Activated B cell treated with CpG ODN at 0.5 μM for 24 hours (primary cell): Measurements from ENCODE around the gene COG8. TPM values are rescaled to one million over a fixed set of nuclear protein-coding genes. Genes with fewer than 3 reads are reported as not detected.

ENCODE experiments used
- ATAC-seq: fragments of 200-7000 bp; cut with Tn5 transposase; one replicate; pipeline ENCODE4 v1.10.0; 2021; ENCODE audit warnings: low read depth, mild to moderate bottlenecking, moderate library complexity
- CTCF ChIA-PET: fragments of 350-600 bp; sonication (Branson Sonifier 250); formaldehyde crosslinking; loops from one replicate; lab custom pipeline; 2021; ENCODE audit warnings: antibody characterized with exemption; lab: Charles Lee
- POLR2A ChIA-PET: fragments of 350-600 bp; sonication (Branson Sonifier 250); formaldehyde crosslinking; loops from one replicate; lab custom pipeline; 2021; ENCODE audit warnings: antibody characterized with exemption; lab: Charles Lee
- DNase-seq: peaks from one replicate; pipeline ENCODE4 v3.0.0; 2022
- H3K27ac Mint-ChIP-seq: one replicate; pipeline ENCODE4 v1.8.0; 2020; ENCODE audit warnings: mixed read lengths
- H3K27me3 Mint-ChIP-seq: one replicate; pipeline ENCODE4 v1.8.0; 2021; ENCODE audit warnings: mixed read lengths
- H3K36me3 Mint-ChIP-seq: one replicate; pipeline ENCODE4 v1.8.0; 2021; ENCODE audit warnings: low read depth, mixed read lengths
- H3K4me1 Mint-ChIP-seq: one replicate; pipeline ENCODE4 v1.8.0; 2021; ENCODE audit warnings: mixed read lengths
- H3K4me3 Mint-ChIP-seq: one replicate; pipeline ENCODE4 v1.8.0; 2020; ENCODE audit warnings: mild to moderate bottlenecking, mixed read lengths
- H3K9me3 Mint-ChIP-seq: one replicate; pipeline ENCODE4 v1.8.0; 2020; ENCODE audit warnings: mixed read lengths
- intact Hi-C: fragments of 100-400 bp; cut with micrococcal nuclease; formaldehyde crosslinking; loops from one replicate; pipeline ENCODE4 v1.15.1; 2024
- total RNA-seq: library from RNA; stranded (reverse); gene quantifications from 2 replicates; pipeline ENCODE4 v1.2.3, GENCODE V29; 2022
- TF ChIP-seq, protein P1 (sequence below): fragments of 200-600 bp; IDR thresholded peaks from one replicate; pipeline ENCODE4 v1.8.0; 2022; ENCODE audit warnings: antibody characterized with exemption, mild to moderate bottlenecking

COG8 gene, protein sequence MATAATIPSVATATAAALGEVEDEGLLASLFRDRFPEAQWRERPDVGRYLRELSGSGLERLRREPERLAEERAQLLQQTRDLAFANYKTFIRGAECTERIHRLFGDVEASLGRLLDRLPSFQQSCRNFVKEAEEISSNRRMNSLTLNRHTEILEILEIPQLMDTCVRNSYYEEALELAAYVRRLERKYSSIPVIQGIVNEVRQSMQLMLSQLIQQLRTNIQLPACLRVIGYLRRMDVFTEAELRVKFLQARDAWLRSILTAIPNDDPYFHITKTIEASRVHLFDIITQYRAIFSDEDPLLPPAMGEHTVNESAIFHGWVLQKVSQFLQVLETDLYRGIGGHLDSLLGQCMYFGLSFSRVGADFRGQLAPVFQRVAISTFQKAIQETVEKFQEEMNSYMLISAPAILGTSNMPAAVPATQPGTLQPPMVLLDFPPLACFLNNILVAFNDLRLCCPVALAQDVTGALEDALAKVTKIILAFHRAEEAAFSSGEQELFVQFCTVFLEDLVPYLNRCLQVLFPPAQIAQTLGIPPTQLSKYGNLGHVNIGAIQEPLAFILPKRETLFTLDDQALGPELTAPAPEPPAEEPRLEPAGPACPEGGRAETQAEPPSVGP
- total RNA-seq: 40.5 and 45.4 TPM in 2 replicates

DNA sequence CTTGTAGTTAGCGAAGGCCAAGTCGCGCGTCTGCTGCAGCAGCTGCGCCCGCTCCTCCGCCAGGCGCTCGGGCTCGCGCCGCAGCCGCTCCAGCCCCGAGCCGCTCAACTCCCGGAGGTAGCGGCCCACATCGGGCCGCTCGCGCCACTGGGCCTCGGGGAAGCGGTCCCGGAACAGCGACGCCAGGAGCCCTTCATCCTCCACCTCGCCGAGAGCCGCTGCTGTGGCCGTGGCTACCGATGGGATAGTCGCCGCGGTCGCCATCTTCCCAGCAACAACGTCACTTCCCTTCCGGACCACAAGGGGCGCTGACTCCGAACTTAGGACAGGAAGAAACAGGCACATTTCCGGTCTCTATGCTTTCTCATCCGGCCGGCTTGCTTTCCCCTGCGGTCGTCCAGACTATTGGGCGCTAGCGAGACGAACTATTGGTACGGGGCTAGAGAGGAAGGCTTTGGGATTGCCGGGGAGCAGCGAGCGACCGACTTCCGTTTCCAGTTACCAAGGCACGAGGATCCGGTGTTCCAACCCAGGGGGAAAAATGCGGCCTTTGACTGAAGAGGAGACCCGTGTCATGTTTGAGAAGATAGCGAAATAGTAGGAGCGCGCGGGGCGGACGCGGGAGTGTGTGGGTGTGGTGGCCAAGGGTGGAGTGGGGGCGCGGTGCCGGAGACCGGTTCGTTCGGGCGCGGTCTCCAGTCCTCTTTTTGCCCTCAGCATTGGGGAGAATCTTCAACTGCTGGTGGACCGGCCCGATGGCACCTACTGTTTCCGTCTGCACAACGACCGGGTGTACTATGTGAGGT, at the start of gene COG8, which contains the start of gene NIP7:
Gene COG8 (minus strand): TSS at position 276 of the 806 bp plus-strand sequence. CDS start 12 bp downstream, at position 264.
Gene NIP7 (plus strand): TSS at position 484 of the 806 bp plus-strand sequence. CDS start 58 bp downstream, at position 542.
- ChIA-PET CTCF (interaction anchor here (1.1 to 1.7 kb wide), 2 partner anchors 10 to 27 kb away, joined by 5 to 6 read pairs; partner anchors contain the start of gene PDF), POLR2A (interaction anchor here (0.6 to 2.8 kb wide), 12 partner anchors 8 to 415 kb away, joined by 3 to 35 read pairs (median 4); partner anchors contain the start of genes CYB5B, NOB1, PDF and TERF2)
- Mint-ChIP-seq H3K4me1 (peaks cover 39% of the 10 kb centered on the region), H3K36me3 (peaks cover 61% of the 10 kb centered on the region), H3K27ac (peak within 1 kb of the TSS; percentile 99), H3K4me3 (peak within 1 kb of the TSS; percentile 100), H3K27me3 (no peaks in the 10 kb centered on the region), H3K9me3 (no peaks in the 10 kb centered on the region)
- intact Hi-C loops: loop anchor here (1.0 to 2.0 kb wide), 7 partner anchors 9 to 416 kb away; partner anchors contain the start of genes CHTF8, CYB5B, PDF and TERF2
- ATAC-seq: peak; percentile 91
- TF ChIP-seq, protein P1, sequence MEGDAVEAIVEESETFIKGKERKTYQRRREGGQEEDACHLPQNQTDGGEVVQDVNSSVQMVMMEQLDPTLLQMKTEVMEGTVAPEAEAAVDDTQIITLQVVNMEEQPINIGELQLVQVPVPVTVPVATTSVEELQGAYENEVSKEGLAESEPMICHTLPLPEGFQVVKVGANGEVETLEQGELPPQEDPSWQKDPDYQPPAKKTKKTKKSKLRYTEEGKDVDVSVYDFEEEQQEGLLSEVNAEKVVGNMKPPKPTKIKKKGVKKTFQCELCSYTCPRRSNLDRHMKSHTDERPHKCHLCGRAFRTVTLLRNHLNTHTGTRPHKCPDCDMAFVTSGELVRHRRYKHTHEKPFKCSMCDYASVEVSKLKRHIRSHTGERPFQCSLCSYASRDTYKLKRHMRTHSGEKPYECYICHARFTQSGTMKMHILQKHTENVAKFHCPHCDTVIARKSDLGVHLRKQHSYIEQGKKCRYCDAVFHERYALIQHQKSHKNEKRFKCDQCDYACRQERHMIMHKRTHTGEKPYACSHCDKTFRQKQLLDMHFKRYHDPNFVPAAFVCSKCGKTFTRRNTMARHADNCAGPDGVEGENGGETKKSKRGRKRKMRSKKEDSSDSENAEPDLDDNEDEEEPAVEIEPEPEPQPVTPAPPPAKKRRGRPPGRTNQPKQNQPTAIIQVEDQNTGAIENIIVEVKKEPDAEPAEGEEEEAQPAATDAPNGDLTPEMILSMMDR: no peak
- peak; percentile 87 for DNase-seq

DNA sequence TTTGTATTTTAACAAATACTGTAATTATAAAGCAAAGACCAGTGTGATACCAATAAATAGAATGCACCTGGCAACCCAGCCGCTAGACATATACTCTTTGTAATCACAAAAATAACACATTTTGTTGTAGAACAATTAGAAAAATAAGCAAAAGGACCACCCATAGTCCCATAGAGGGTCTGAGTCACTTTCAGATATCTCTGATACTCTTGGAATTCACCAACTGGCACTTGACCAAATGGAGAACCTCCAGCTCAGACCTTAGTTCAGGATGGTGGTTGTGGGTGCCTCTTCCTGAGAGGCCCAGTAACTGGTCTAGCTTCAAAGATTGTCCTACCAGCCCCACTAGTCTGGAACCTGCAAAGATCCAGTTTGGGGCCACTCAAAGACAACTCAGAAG, 47.2 kb upstream of the COG8 start:
- Mint-ChIP-seq H3K4me1 (peaks cover 36% of the 10 kb centered on the region), H3K4me3 (peak overlapping the region; percentile 90), H3K9me3 (no peaks in the 10 kb centered on the region), H3K36me3 (peaks cover 24% of the 10 kb centered on the region), H3K27me3 (no peaks in the 10 kb centered on the region), H3K27ac (peak overlapping the region; percentile 89)
- ChIA-PET CTCF (interaction anchor here (1.5 kb wide), 1 partner anchor 9 kb away, joined by 6 read pairs; no protein-coding TSS in a partner anchor), POLR2A (interaction anchor here (0.6 to 1.9 kb wide), 6 partner anchors 9 to 368 kb away, joined by 3 to 8 read pairs (median 4); partner anchors contain the start of gene NOB1)
- DNase-seq: no peak
- TF ChIP-seq, protein P1: no peak
- intact Hi-C loops: loop anchor here (1.0 to 10.0 kb wide), 3 partner anchors 47 to 1582 kb away; partner anchors contain the start of genes CHTF8, COG8, NIP7 and RANBP10
- ATAC-seq: no peak

GRCh38 chr16:69384974-69385373, 45.6 kb upstream of the COG8 start:
- no peaks in the 10 kb centered on the region for H3K9me3 Mint-ChIP-seq
- intact Hi-C loops: loop anchor here (1.0 to 10.0 kb wide), 6 partner anchors 14 to 1580 kb away; partner anchors contain the start of genes CHTF8, CYB5B, PDF and RANBP10
- H3K4me1 Mint-ChIP-seq: peaks cover 43% of the 10 kb centered on the region
- peak overlapping the region; percentile 84 for H3K27ac Mint-ChIP-seq
- ChIA-PET POLR2A (interaction anchor here (1.1 to 1.5 kb wide), 7 partner anchors 11 to 369 kb away, joined by 3 to 8 read pairs (median 4); partner anchors contain the start of genes COG8, CYB5B, NOB1 and PDF), CTCF (no interaction called here)
- TF ChIP-seq, protein P1: no peak
- DNase-seq (no peak), ATAC-seq (no peak)
- no peaks in the 10 kb centered on the region for H3K27me3 Mint-ChIP-seq
- H3K4me3 Mint-ChIP-seq: peak overlapping the region; percentile 90
- H3K36me3 Mint-ChIP-seq: peaks cover 36% of the 10 kb centered on the region

- no peaks in the 10 kb centered on the region for H3K9me3 Mint-ChIP-seq
- no peaks in the 10 kb centered on the region for H3K27me3 Mint-ChIP-seq
- POLR2A ChIA-PET: interaction anchor here (1.5 kb wide), 1 partner anchor 182 kb away, joined by 4 read pairs; no protein-coding TSS in a partner anchor
- peaks cover 57% of the 10 kb centered on the region for H3K36me3 Mint-ChIP-seq
- intact Hi-C loops: loop anchor here (10.0 kb wide), 1 partner anchor 1578 kb away; the partner anchor contains the start of genes RANBP10 and TSNAXIP1
- TF ChIP-seq, protein P1: no peak
- peaks cover 57% of the 10 kb centered on the region for H3K4me1 Mint-ChIP-seq
- ATAC-seq (no peak), DNase-seq (no peak)
- CTCF ChIA-PET: no interaction called here
- H3K4me3 Mint-ChIP-seq: no peak overlapping the region
- peak overlapping the region; percentile 66 for H3K27ac Mint-ChIP-seq
Measured at GRCh38 chr16:69382421-69382820, 43.1 kb upstream of the COG8 start.
